ENCODE data around the gene CDK14.
"Not testable (repeated sequence)": the region's sequence is repeated elsewhere in the genome, so short reads cannot be mapped to it uniquely, and the experiment has no call there.

DNA sequence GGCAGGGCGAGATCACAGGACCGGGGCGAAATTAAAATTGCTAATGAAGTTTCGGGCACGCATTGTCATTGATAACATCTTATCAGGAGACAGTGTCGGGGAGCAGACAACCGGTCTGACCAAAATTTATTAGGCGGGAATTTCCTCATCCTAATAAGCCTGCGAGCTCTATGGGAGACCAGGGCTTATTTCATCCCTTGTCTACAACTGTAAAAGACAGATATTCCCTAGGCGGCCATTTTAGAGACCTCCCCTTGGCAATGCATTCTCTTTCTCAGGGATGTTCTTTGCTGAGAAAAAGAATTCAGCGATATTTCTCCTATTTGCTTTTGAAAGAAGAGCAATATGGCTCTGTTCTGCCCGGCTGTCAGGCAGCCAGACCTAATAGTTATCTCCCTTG is 198.1 kb downstream of the CDK14 start:
- TF ChIP-seq, protein P1, sequence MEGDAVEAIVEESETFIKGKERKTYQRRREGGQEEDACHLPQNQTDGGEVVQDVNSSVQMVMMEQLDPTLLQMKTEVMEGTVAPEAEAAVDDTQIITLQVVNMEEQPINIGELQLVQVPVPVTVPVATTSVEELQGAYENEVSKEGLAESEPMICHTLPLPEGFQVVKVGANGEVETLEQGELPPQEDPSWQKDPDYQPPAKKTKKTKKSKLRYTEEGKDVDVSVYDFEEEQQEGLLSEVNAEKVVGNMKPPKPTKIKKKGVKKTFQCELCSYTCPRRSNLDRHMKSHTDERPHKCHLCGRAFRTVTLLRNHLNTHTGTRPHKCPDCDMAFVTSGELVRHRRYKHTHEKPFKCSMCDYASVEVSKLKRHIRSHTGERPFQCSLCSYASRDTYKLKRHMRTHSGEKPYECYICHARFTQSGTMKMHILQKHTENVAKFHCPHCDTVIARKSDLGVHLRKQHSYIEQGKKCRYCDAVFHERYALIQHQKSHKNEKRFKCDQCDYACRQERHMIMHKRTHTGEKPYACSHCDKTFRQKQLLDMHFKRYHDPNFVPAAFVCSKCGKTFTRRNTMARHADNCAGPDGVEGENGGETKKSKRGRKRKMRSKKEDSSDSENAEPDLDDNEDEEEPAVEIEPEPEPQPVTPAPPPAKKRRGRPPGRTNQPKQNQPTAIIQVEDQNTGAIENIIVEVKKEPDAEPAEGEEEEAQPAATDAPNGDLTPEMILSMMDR (IDR thresholded peaks at IDR 0.05; ENCODE audit: extremely low read depth in 1 of 2, insufficient read depth in 1 of 2, low read depth in 1 of 2, low read length in 2 of 2) = not testable (repeated sequence)
- not testable (repeated sequence) for TF ChIP-seq POLR2A (IDR thresholded peaks at IDR 0.05; ENCODE audit: low read depth, low read length); JUN (IDR thresholded peaks at IDR 0.05; ENCODE audit: borderline replicate concordance, insufficient read depth, insufficient read length, low read depth); MYC (IDR thresholded peaks at IDR 0.05; ENCODE audit: low read depth, low read length); POLR2AphosphoS5 (IDR thresholded peaks at IDR 0.05; ENCODE audit: insufficient read depth, low read depth, low read length); EZH2 (IDR thresholded peaks at IDR 0.05; ENCODE audit: borderline replicate concordance, low read depth, low read length, severe bottlenecking); FOS (IDR thresholded peaks at IDR 0.05; ENCODE audit: borderline replicate concordance, insufficient read depth, low read length); GATA2 (IDR thresholded peaks at IDR 0.05; ENCODE audit: insufficient read depth, insufficient read length, low read depth, low read length)
- TF ChIP-seq, protein P2, sequence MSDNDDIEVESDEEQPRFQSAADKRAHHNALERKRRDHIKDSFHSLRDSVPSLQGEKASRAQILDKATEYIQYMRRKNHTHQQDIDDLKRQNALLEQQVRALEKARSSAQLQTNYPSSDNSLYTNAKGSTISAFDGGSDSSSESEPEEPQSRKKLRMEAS (IDR thresholded peaks at IDR 0.05; ENCODE audit: insufficient read depth, insufficient read length) = not testable (repeated sequence)
